ENCODE results near the gene UBE2J2.

Gene UBE2J2

DNA sequence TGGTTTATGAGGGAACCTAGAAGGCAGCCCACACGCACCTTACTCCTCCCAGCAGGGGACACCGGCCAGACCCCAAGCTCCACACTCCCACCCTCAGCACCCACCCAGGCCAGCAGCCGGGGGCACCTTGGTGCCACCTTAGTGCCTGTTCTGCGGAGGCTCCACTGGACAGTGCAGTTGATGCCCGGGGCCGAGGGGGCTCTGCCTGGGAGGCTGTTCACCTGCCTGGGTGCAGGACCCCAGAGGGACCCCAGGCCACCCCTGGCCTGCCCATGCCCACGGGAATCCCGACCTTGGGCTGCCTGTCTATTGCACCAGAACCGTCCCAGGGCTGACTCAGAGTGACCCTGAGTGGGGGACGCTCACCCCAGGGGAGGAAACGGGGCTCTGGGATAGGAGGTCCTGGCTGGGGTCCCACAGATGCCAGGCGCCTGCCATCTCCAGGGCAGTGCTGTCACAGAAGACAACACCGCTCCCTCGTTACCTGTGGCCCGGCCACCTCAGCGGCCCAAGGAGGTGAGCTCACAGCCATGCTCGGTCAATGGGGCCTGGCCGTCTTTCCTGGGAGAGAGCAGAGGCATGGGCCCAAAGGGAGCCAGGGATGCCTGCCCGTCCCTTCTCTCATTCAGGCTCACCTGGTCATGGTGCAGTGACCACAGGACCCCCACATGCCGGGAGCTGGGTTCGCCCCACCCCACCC, 7.3 kb upstream of the UBE2J2 start:
- DNase-seq: no peak

DNA sequence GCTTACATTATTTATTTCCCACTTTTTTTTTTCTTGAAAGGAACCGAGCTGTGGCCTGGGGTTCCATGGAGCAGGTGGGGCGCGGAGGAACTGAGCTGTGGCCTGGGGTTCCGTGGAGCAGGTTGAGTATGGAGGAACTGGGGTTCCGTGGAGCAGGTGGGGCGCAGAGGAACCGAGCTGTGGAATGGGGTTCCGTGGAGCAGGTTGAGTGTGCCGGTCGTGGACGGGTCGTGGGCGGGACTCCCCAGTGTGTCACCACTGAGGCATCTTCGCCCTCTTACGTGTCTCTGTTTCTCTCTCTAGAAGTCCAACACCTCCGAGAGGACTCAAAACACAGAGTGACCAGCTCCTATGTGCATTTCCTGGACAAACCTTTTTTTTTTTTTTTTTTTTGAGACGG, 5.4 kb upstream of the UBE2J2 start:
- DNase-seq: no peak

DNA sequence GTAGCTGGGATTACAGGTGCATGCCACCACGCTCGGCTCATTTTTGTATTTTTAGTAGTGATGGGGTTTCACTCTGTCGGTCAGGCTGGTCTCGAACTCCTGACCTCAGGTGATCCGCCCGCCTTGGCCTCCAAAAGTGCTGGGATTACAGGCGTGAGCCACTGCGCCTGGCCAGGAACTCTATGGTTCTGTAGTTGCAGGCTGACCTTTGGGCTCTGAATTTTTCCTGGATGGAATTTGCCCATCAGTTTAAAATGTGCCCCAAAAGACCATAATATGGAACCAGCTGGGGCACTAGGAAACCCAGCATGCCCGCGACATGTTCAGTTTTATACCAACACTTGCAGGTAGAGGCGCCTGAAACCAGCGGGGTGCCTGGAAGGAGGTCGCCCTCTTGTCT, 5.0 kb upstream of the UBE2J2 start:
- no peak for DNase-seq

DNA sequence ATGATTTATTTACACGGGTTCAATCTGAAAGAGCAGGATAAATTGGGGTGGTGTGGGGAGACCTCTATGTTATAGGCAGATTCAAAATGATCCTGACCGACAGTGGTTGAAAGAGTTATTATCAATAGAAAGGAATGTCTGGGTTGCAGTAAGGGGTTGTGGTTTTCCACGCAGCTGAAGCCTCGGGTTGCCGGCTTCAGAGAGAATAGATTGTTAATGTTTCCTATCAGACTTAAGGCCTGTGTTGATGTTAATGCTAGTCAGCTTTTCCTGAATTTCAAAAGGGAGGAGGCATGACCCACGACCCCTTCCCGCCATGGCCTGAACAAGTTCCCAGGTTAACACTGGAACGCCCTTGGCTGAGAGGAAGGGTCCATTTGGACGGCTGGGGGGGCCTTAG, 2.2 kb upstream of the UBE2J2 start:
- DNase-seq: peak; percentile 43

DNA sequence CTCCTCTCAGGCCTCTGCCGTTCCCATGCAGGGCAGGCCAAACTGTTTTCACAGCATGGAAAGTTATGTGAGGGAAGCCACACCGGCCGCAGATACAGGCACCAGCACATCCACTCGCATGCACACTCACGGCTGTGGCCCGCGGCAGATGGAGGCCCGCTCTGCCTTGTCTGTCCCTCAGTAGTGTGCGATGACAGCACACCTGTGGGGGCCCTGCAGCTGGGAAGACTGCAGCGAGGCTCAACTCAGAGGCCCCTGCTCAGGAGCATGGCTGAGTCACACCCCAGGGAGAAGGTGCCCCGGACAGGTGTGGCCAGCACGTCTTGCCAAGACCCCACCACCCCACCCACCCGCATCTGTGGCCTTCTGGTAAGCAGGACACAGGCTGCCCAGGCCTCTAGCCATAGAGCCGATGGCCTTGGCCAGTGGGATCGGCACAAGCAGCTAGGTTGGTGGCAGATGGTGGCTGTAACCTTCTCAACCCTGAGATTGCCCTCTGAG, 1.3 kb upstream of the UBE2J2 start:
- DNase-seq: no peak

- no peak for DNase-seq
These were observed 761 bp upstream of the UBE2J2 start for GRCh38 chr1:1274299-1274930.

DNA sequence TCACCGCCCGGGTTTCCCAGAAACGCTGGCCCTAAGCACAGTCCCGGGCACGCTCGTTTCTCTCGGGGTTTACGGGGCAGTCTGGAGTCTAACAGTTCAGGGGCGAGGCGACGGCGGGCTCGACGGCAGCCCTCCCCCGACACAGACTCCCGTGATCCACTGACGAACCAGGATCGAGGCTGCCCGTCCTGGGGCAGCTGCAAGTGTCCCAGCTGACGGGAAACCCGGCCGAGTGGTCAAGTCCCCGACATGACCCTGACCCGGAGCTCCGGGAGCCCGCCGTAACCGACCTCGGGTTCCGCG, 494 bp downstream of the UBE2J2 start:
- DNase-seq: no peak

DNA sequence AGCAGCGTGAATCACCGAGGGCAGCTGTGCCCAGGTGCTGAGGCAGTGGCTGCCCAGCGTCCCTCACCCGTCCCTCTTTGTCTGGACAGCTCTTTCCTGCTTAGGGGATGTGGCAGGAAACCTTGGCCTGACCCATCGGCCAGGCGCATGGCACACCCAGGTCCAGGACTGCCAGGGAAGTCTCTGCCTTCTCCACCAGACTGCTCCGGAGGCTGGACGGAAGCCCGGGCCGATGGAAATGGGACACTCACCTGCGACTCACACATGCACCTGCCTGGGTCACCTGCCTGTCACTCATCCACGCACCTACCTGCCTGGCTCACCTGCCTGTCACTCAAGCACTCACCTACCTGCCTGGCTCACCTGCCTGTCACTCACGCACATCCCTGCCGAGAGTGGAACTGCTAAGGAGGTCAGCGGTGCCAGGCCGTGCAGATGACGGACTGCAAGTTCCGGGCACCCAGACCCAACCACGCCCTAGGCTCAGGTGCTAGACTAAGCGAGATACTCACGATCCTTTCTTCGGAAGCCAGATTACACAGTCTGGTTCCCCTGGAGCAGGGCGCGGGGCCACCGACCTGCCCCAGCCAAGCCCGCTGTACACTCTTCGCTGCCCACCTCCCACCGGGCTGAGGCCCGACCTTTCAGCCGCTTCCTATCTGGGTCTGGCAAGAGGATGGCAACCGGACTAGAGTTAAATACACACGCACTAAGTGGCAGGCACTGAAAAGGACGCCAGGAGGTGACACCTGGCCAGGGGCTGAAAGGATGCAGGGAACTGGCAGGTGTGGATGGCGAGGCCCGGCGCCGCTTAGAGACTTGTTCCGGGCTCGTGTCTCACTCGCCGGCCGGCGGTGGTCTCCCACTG, 1.1 kb downstream of the UBE2J2 start:
- no peak for DNase-seq

GRCh38 chr1:1270813-1271212, 2.8 kb downstream of the UBE2J2 start:
- no peak for DNase-seq

GRCh38 chr1:1268284-1268682, 5.4 kb downstream of the UBE2J2 start:
- DNase-seq: no peak

GRCh38 chr1:1267488-1268283, 6.0 kb downstream of the UBE2J2 start:
- DNase-seq: no peak

DNA sequence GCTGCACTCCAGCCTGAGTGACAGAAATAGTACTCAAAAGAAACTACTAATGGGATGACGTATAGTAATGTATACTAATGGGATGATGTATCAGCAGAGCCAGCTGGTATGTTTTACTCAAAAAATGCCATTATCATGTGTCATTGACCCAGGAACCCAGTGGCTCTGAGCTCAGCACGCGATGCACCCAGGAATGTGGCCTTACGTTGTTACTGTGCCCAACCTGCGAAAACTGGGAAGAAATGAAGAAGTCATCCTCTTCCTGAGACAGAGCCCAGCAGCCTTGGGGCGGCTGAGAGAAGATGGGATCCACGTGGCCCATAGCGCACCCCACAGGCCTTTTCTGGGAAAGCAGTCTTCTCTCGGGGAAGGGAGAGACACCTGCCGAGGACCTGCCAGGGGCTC, 8.8 kb downstream of the UBE2J2 start:
- peak; percentile 99 for DNase-seq

DNA sequence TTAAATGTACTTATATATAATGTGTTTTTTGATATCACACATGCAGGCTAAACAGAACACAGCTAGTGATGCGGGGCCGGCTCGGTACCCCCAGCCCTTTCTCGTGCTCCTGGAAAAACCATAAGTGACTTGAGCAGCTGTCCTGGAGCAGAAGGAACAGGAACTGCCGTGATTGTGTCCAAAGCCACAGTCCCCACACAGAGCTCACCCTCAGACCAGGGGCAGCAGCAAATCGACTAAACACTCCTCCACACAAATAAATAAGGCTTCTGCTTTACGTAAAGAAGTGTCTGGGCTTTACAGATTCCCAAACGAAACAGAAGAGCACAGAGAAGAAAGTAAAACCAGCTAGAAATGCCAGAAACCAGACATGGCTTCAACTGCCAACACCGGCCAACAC, 9.6 kb downstream of the UBE2J2 start:
- no peak for DNase-seq

GRCh38 chr1:1262758-1263157, 10.9 kb downstream of the UBE2J2 start:
- DNase-seq: no peak

DNA sequence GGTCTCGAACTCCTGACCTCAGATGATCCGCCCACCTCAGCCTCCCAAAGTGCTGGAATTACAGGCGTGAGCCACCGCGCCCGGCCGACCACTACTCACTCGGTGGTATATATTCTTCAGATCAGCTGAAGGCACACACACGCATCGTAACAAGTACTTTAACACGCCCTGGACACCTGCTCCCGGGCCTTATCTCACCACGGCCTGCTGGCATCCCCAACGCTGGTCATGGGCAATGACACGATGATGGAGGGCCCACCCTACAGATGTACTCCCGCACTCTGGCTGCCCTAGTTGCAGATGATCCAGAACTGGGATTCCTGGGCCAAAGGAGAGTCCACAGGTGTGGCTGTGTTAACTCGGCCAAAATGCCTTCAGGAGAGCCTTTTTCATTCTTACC, 11.6 kb downstream of the UBE2J2 start:
- no peak for DNase-seq

- no peak for DNase-seq
These were observed 12.7 kb downstream of the UBE2J2 start for GRCh38 chr1:1260843-1261560.

- no peak for DNase-seq
These were observed 13.6 kb downstream of the UBE2J2 start for GRCh38 chr1:1259951-1260600.

DNA sequence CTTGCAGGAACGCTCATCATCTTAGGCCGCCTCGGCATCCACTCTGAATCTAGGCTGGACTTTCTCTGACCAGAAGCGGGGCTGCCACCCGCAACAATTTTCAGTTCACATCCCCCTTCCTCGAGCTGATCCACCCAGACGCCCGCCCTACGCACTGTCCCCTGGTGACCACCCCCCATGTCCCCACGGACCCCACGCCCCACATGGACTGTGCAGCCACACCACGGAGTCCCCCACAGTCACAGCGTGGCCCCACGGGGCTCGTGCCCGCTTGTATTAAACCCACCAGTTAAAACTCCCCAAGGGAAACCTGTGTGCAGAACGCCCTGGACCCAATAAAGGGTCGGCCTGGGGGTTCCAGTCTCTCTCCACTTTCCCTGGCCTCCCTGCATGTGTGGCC, 14.1 kb downstream of the UBE2J2 start:
- no peak for DNase-seq

DNA sequence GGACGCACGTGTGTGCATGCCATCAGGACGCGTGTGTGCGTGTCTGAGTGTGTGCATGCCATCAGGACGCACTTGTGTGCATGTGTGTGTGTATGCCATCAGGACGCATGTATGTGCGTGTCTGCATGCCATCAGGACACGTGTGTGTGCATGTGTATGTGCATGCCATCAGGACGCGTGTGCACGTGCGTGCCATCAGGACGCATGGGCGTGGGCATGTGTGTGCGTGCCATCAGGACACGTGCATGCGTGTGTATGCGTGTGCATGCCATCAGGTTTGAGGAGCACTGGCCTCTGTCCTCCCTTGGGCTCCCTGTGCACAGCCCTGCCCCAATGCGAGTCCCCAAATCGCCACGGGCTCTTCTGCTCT, 14.6 kb downstream of the UBE2J2 start:
- no peak for DNase-seq

GRCh38 chr1:1256956-1257871, 16.4 kb downstream of the UBE2J2 start:
- no peak for DNase-seq

GRCh38 chr1:1255611-1256010, 18.0 kb downstream of the UBE2J2 start:
- no peak for DNase-seq

All from fibroblast of skin of abdomen (primary cell).